PC-3 (cell line): ENCODE data around the gene SHQ1. TPM values are rescaled to one million over a fixed set of nuclear protein-coding genes. Genes with fewer than 3 reads are reported as not detected.

Source experiments
- ATAC-seq: fragments of 200-7000 bp; cut with Tn5 transposase; 2 replicates; pipeline ENCODE4 v1.9.1; 2020; ENCODE audit warnings: mild to moderate bottlenecking, moderate library complexity
- BruUV-seq: library from RNA; stranded (reverse); fragments of 400-500 nt; replicated peaks from 2 replicates; lab custom pipeline; 2021; lab: Mats Ljungman, UMichigan
- CTCF ChIA-PET: fragments of 300-600 bp; sonication (Branson Sonifier 250); formaldehyde crosslinking; loops from one replicate; lab custom pipeline; 2022; ENCODE audit warnings: antibody characterized with exemption; lab: Charles Lee
- POLR2A ChIA-PET: fragments of 300-600 bp; sonication (Branson Sonifier 250); formaldehyde crosslinking; loops from one replicate; lab custom pipeline; 2022; ENCODE audit warnings: antibody characterized with exemption; ENCODE audit not compliant: unreplicated experiment; lab: Charles Lee
- DNase-seq: peaks from one replicate; pipeline ENCODE4 v3.0.0-alpha.2; 2015
- H2AFZ ChIP-seq: fragments of 300-600 bp; sonication (generic); 2 replicates; pipeline ENCODE4 v1.6.0; 2016; ENCODE audit warnings: antibody characterized with exemption, low read length
- H3F3A ChIP-seq: fragments of 300-600 bp; sonication (generic); one replicate; pipeline ENCODE4 v1.6.0; 2017; ENCODE audit warnings: antibody characterized with exemption, low read length, control low read depth, mild to moderate bottlenecking; ENCODE audit not compliant: unreplicated experiment
- H3K27ac ChIP-seq: fragments of 300-600 bp; sonication (generic); 2 replicates; pipeline ENCODE4 v1.5.1; 2016; ENCODE audit warnings: mild to moderate bottlenecking, low read length
- H3K27me3 ChIP-seq: fragments of 300-600 bp; sonication (generic); 2 replicates; pipeline ENCODE4 v1.6.1; 2016; ENCODE audit warnings: low read length, mixed read lengths
- H3K36me3 ChIP-seq: fragments of 300-600 bp; sonication (generic); 2 replicates; pipeline ENCODE4 v1.6.1; 2016; ENCODE audit warnings: low read depth, mixed run types, low read length, mixed read lengths
- H3K4me1 ChIP-seq: fragments of 300-600 bp; sonication (generic); 2 replicates; pipeline ENCODE4 v1.5.1; 2016; ENCODE audit warnings: low read length; ENCODE audit not compliant: insufficient read depth
- H3K4me2 ChIP-seq: fragments of 300-600 bp; sonication (generic); 2 replicates; pipeline ENCODE4 v1.6.0; 2016; ENCODE audit warnings: low read length
- H3K4me3 ChIP-seq: fragments of 300-600 bp; sonication (generic); 2 replicates; pipeline ENCODE4 v1.5.1; 2016; ENCODE audit warnings: mild to moderate bottlenecking, low read length, mixed read lengths
- H3K79me2 ChIP-seq: fragments of 300-600 bp; sonication (generic); 2 replicates; pipeline ENCODE4 v1.6.1; 2017; ENCODE audit warnings: low read length, mixed read lengths
- H3K9ac ChIP-seq: fragments of 300-600 bp; sonication (generic); 2 replicates; pipeline ENCODE4 v1.6.0; 2016; ENCODE audit warnings: mild to moderate bottlenecking, low read length
- H3K9me2 ChIP-seq: fragments of 300-600 bp; sonication (generic); replicated peaks from 2 replicates; pipeline ENCODE4 v1.6.1; 2016; ENCODE audit warnings: mixed run types, low read length, mixed read lengths
- H3K9me3 ChIP-seq: fragments of 300-600 bp; sonication (generic); 2 replicates; pipeline ENCODE4 v1.6.1; 2016; ENCODE audit warnings: low read length, mixed read lengths
- H4K20me1 ChIP-seq: fragments of 300-600 bp; sonication (generic); 2 replicates; pipeline ENCODE4 v1.6.1; 2016; ENCODE audit warnings: low read length, mixed read lengths
- EZH2 ChIP-seq: fragments of 300-600 bp; sonication (generic); IDR thresholded peaks from one replicate; pipeline ENCODE4 v1.6.1; 2017; ENCODE audit warnings: antibody characterized with exemption, mild to moderate bottlenecking, low read length; ENCODE audit not compliant: unreplicated experiment
- EZH2phosphoT487 ChIP-seq: fragments of 300-600 bp; sonication (generic); IDR thresholded peaks from 2 replicates; pipeline ENCODE4 v1.6.1; 2018; ENCODE audit warnings: mild to moderate bottlenecking, antibody characterized with exemption, low read length, borderline replicate concordance
- intact Hi-C: fragments of 100-400 bp; cut with micrococcal nuclease; formaldehyde crosslinking; loops from 2 replicates; pipeline ENCODE4 v1.9.0; 2023
- total RNA-seq: library from RNA; depleted of rRNA; stranded (reverse); fragments of >200 nt; gene quantifications from 2 replicates; pipeline ENCODE4 v1.2.3, GENCODE V29; 2014
- TF ChIP-seq, protein P1 (sequence below): fragments of 300-600 bp; sonication (generic); conservative IDR thresholded peaks from 2 replicates; pipeline ENCODE4 v1.5.1; 2017; ENCODE audit warnings: antibody characterized with exemption, low read depth, mild to moderate bottlenecking, low read length

SHQ1 gene
- total RNA-seq, 1 experiment from 2014 or later, result 19.6 TPM

DNA sequence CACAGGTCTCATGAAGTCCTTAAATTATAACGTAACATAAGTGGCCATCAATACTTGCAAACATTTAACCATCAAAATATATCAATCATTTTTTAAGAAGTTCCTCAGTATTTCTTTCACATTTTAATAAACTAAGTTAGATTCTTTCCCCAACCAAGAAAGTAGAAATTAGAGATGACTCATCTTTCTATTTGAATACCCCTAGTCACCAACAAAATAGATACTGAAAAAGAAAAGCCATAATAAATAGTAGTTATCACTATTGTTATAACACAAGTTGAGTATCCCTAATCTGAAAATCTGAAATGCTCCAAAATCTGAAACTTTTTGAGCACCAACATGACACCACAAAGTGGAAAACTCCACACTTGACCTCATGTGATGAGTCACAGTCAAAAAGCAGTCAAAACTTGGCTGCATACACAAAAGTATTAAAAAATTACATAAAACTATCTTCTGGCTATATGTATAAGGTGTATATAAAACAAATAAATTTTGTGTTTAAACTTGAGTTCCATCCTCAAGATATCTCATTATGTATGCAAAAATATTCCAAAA is 3.7 kb downstream of the SHQ1 start:
- ChIA-PET CTCF (no interaction called here), POLR2A (no interaction called here)
- peaks cover 28% of the 10 kb centered on the region for H3K4me1 ChIP-seq
- intact Hi-C loops, result no loop called here
- no peak overlapping the region for H3K4me3 ChIP-seq
- H3K9me3 ChIP-seq, result no peaks in the 10 kb centered on the region
- no peaks in the 10 kb centered on the region for H3K27me3 ChIP-seq
- H3K27ac ChIP-seq, result no peak overlapping the region
- no peaks in the 10 kb centered on the region for H3F3A ChIP-seq
- H4K20me1 ChIP-seq, result 0 out of 2 replicates have a peak, but pooled peaks cover 6% of the 10 kb centered on the region
- H3K4me2 ChIP-seq, result no peak overlapping the region
- no peaks in the 10 kb centered on the region for H3K9me2 ChIP-seq
- H3K36me3 ChIP-seq, result peaks cover 17% of the 10 kb centered on the region
- no peak overlapping the region for H3K9ac ChIP-seq
- TF ChIP-seq EZH2phosphoT487, result no peak
- TF ChIP-seq, protein P1, sequence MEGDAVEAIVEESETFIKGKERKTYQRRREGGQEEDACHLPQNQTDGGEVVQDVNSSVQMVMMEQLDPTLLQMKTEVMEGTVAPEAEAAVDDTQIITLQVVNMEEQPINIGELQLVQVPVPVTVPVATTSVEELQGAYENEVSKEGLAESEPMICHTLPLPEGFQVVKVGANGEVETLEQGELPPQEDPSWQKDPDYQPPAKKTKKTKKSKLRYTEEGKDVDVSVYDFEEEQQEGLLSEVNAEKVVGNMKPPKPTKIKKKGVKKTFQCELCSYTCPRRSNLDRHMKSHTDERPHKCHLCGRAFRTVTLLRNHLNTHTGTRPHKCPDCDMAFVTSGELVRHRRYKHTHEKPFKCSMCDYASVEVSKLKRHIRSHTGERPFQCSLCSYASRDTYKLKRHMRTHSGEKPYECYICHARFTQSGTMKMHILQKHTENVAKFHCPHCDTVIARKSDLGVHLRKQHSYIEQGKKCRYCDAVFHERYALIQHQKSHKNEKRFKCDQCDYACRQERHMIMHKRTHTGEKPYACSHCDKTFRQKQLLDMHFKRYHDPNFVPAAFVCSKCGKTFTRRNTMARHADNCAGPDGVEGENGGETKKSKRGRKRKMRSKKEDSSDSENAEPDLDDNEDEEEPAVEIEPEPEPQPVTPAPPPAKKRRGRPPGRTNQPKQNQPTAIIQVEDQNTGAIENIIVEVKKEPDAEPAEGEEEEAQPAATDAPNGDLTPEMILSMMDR, result no peak
- no peak for TF ChIP-seq EZH2
- BruUV-seq, result no TSS peak
- DNase-seq (no peak), ATAC-seq (no peak)
- H2AFZ ChIP-seq, result no peak overlapping the region
- peaks cover 52% of the 10 kb centered on the region for H3K79me2 ChIP-seq

- no peak overlapping the region for H3K9ac ChIP-seq
- BruUV-seq, result no TSS peak
- H3K36me3 ChIP-seq, result peaks cover 22% of the 10 kb centered on the region
- intact Hi-C loops, result no loop called here
- TF ChIP-seq, protein P1, result no peak
- TF ChIP-seq EZH2phosphoT487, result no peak
- TF ChIP-seq EZH2, result no peak
- no peaks in the 10 kb centered on the region for H4K20me1 ChIP-seq
- H3K27me3 ChIP-seq, result no peaks in the 10 kb centered on the region
- H3K9me3 ChIP-seq, result no peaks in the 10 kb centered on the region
- ATAC-seq (no peak), DNase-seq (no peak)
- H3K27ac ChIP-seq, result no peak overlapping the region
- CTCF ChIA-PET, result no interaction called here
- H3K4me3 ChIP-seq, result no peak overlapping the region
- no peak overlapping the region for H2AFZ ChIP-seq
- H3F3A ChIP-seq, result no peaks in the 10 kb centered on the region
- POLR2A ChIA-PET, result no interaction called here
- peaks cover 12% of the 10 kb centered on the region; the same call in 1 of the 2 replicates for H3K79me2 ChIP-seq
- no peaks in the 10 kb centered on the region for H3K4me1 ChIP-seq
- no peak overlapping the region for H3K4me2 ChIP-seq
- H3K9me2 ChIP-seq, result no peaks in the 10 kb centered on the region
Measured at GRCh38 chr3:72839057-72839456, 9.2 kb downstream of the SHQ1 start.

DNA sequence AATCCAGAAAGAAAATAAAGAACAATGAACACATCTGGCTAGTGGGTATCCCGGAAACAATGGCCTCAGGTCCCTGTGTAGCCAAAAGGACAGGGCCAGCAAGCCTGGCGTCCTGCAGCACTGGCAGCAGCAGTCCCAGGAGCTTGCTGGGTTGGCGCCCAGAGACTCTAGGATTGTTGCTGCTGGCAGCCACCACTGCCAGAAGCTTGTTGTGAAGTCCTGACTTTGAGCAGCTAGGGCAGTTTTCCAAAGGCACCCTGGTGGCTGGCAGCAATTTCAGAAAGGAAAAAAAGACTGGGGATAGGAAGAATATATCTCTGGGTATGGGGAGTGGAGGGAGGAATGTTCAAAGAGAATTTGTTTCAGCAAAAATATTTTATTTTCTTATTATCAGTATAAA is 11.3 kb downstream of the SHQ1 start:
- CTCF ChIA-PET, result no interaction called here
- no peak for DNase-seq
- H3K9ac ChIP-seq, result no peak overlapping the region
- H3K4me3 ChIP-seq, result no peak overlapping the region
- no peaks in the 10 kb centered on the region for H3K9me2 ChIP-seq
- no peaks in the 10 kb centered on the region for H3F3A ChIP-seq
- no peak overlapping the region for H2AFZ ChIP-seq
- no peaks in the 10 kb centered on the region for H3K4me1 ChIP-seq
- intact Hi-C loops, result no loop called here
- no peaks in the 10 kb centered on the region for H3K27me3 ChIP-seq
- no peaks in the 10 kb centered on the region for H4K20me1 ChIP-seq
- POLR2A ChIA-PET, result no interaction called here
- H3K27ac ChIP-seq, result no peak overlapping the region
- no peak for ATAC-seq
- no peaks in the 10 kb centered on the region for H3K79me2 ChIP-seq
- TF ChIP-seq, protein P1, result no peak
- TF ChIP-seq EZH2phosphoT487 (no peak), EZH2 (no peak)
- H3K4me2 ChIP-seq, result no peak overlapping the region
- BruUV-seq, result no TSS peak
- peaks cover 13% of the 10 kb centered on the region; the same call in 1 of the 2 replicates for H3K36me3 ChIP-seq
- no peaks in the 10 kb centered on the region for H3K9me3 ChIP-seq
